PC-3 (cell line): Measurements from ENCODE around the gene CFAP47. TPM values are rescaled to one million over a fixed set of nuclear protein-coding genes. Genes with fewer than 3 reads are reported as not detected.
"Not testable (repeated sequence)": the region's sequence is repeated elsewhere in the genome, so short reads cannot be mapped to it uniquely, and the experiment has no call there.

Experiments
- ATAC-seq: fragments of 200-7000 bp; cut with Tn5 transposase; 2 replicates; pipeline ENCODE4 v1.9.1; 2020; ENCODE audit warnings: mild to moderate bottlenecking, moderate library complexity
- BruUV-seq: library from RNA; stranded (reverse); fragments of 400-500 nt; replicated peaks from 2 replicates; lab custom pipeline; 2021; lab: Mats Ljungman, UMichigan
- CTCF ChIA-PET: fragments of 300-600 bp; sonication (Branson Sonifier 250); formaldehyde crosslinking; loops from one replicate; lab custom pipeline; 2022; ENCODE audit warnings: antibody characterized with exemption; lab: Charles Lee
- POLR2A ChIA-PET: fragments of 300-600 bp; sonication (Branson Sonifier 250); formaldehyde crosslinking; loops from one replicate; lab custom pipeline; 2022; ENCODE audit warnings: antibody characterized with exemption; ENCODE audit not compliant: unreplicated experiment; lab: Charles Lee
- DNase-seq: peaks from one replicate; pipeline ENCODE4 v3.0.0-alpha.2; 2015
- H2AFZ ChIP-seq: fragments of 300-600 bp; sonication (generic); 2 replicates; pipeline ENCODE4 v1.6.0; 2016; ENCODE audit warnings: antibody characterized with exemption, low read length
- H3F3A ChIP-seq: fragments of 300-600 bp; sonication (generic); one replicate; pipeline ENCODE4 v1.6.0; 2017; ENCODE audit warnings: antibody characterized with exemption, low read length, control low read depth, mild to moderate bottlenecking; ENCODE audit not compliant: unreplicated experiment
- H3K27ac ChIP-seq: fragments of 300-600 bp; sonication (generic); 2 replicates; pipeline ENCODE4 v1.5.1; 2016; ENCODE audit warnings: mild to moderate bottlenecking, low read length
- H3K27me3 ChIP-seq: fragments of 300-600 bp; sonication (generic); 2 replicates; pipeline ENCODE4 v1.6.1; 2016; ENCODE audit warnings: low read length, mixed read lengths
- H3K36me3 ChIP-seq: fragments of 300-600 bp; sonication (generic); 2 replicates; pipeline ENCODE4 v1.6.1; 2016; ENCODE audit warnings: low read depth, mixed run types, low read length, mixed read lengths
- H3K4me1 ChIP-seq: fragments of 300-600 bp; sonication (generic); 2 replicates; pipeline ENCODE4 v1.5.1; 2016; ENCODE audit warnings: low read length; ENCODE audit not compliant: insufficient read depth
- H3K4me2 ChIP-seq: fragments of 300-600 bp; sonication (generic); 2 replicates; pipeline ENCODE4 v1.6.0; 2016; ENCODE audit warnings: low read length
- H3K4me3 ChIP-seq: fragments of 300-600 bp; sonication (generic); 2 replicates; pipeline ENCODE4 v1.5.1; 2016; ENCODE audit warnings: mild to moderate bottlenecking, low read length, mixed read lengths
- H3K79me2 ChIP-seq: fragments of 300-600 bp; sonication (generic); 2 replicates; pipeline ENCODE4 v1.6.1; 2017; ENCODE audit warnings: low read length, mixed read lengths
- H3K9ac ChIP-seq: fragments of 300-600 bp; sonication (generic); 2 replicates; pipeline ENCODE4 v1.6.0; 2016; ENCODE audit warnings: mild to moderate bottlenecking, low read length
- H3K9me2 ChIP-seq: fragments of 300-600 bp; sonication (generic); replicated peaks from 2 replicates; pipeline ENCODE4 v1.6.1; 2016; ENCODE audit warnings: mixed run types, low read length, mixed read lengths
- H3K9me3 ChIP-seq: fragments of 300-600 bp; sonication (generic); 2 replicates; pipeline ENCODE4 v1.6.1; 2016; ENCODE audit warnings: low read length, mixed read lengths
- H4K20me1 ChIP-seq: fragments of 300-600 bp; sonication (generic); 2 replicates; pipeline ENCODE4 v1.6.1; 2016; ENCODE audit warnings: low read length, mixed read lengths
- CTCF ChIP-seq: fragments of 300-600 bp; sonication (generic); conservative IDR thresholded peaks from 2 replicates; pipeline ENCODE4 v1.5.1; 2017; ENCODE audit warnings: antibody characterized with exemption, low read depth, mild to moderate bottlenecking, low read length
- EZH2 ChIP-seq: fragments of 300-600 bp; sonication (generic); IDR thresholded peaks from one replicate; pipeline ENCODE4 v1.6.1; 2017; ENCODE audit warnings: antibody characterized with exemption, mild to moderate bottlenecking, low read length; ENCODE audit not compliant: unreplicated experiment
- EZH2phosphoT487 ChIP-seq: fragments of 300-600 bp; sonication (generic); IDR thresholded peaks from 2 replicates; pipeline ENCODE4 v1.6.1; 2018; ENCODE audit warnings: mild to moderate bottlenecking, antibody characterized with exemption, low read length, borderline replicate concordance
- intact Hi-C: fragments of 100-400 bp; cut with micrococcal nuclease; formaldehyde crosslinking; loops from 2 replicates; pipeline ENCODE4 v1.9.0; 2023
- total RNA-seq: library from RNA; depleted of rRNA; stranded (reverse); fragments of >200 nt; gene quantifications from 2 replicates; pipeline ENCODE4 v1.2.3, GENCODE V29; 2014

The CFAP47 gene
- total RNA-seq, 1 experiment from 2014 or later: not detected

- Histone ChIP-seq H3K4me2 (no peak overlapping the region), H3K36me3 (no peaks in the 10 kb centered on the region), H3K9me3 (0 out of 2 replicates have a peak, but pooled peaks cover 3% of the 10 kb centered on the region), H2AFZ (no peak overlapping the region), H3K4me1 (no peaks in the 10 kb centered on the region), H4K20me1 (no peaks in the 10 kb centered on the region), H3K9ac (no peak overlapping the region), H3K27ac (no peak overlapping the region), H3F3A (no peaks in the 10 kb centered on the region), H3K4me3 (no peak overlapping the region), H3K79me2 (no peaks in the 10 kb centered on the region), H3K9me2 (no peaks in the 10 kb centered on the region), H3K27me3 (no peaks in the 10 kb centered on the region)
- POLR2A ChIA-PET: no interaction called here
- intact Hi-C loops: no loop called here
- CTCF ChIA-PET: no interaction called here
- no peak for ATAC-seq
- no peak for DNase-seq
- no TSS peak for BruUV-seq
- TF ChIP-seq CTCF (no peak), EZH2 (no peak)
Measured at GRCh38 chrX:36214924-36215323, 295.4 kb downstream of the CFAP47 start.

- ATAC-seq (no peak), DNase-seq (no peak)
- BruUV-seq: no TSS peak
- intact Hi-C loops: no loop called here
- ChIA-PET CTCF (no interaction called here), POLR2A (no interaction called here)
- H3K9ac ChIP-seq: no peak overlapping the region
- no peak overlapping the region for H3K27ac ChIP-seq
- H2AFZ ChIP-seq: no peak overlapping the region
- H3K4me3 ChIP-seq: no peak overlapping the region
- H3K27me3 ChIP-seq: no peaks in the 10 kb centered on the region
- no peaks in the 10 kb centered on the region for H3F3A ChIP-seq
- H3K79me2 ChIP-seq: no peaks in the 10 kb centered on the region
- H3K9me2 ChIP-seq: no peaks in the 10 kb centered on the region
- 0 out of 2 replicates have a peak, but pooled peaks cover 3% of the 10 kb centered on the region for H3K9me3 ChIP-seq
- H3K36me3 ChIP-seq: no peaks in the 10 kb centered on the region
- H4K20me1 ChIP-seq: no peaks in the 10 kb centered on the region
- H3K4me1 ChIP-seq: no peaks in the 10 kb centered on the region
- no peak overlapping the region for H3K4me2 ChIP-seq
- TF ChIP-seq CTCF (no peak), EZH2 (no peak), EZH2phosphoT487 (no peak)
Measured at GRCh38 chrX:36218801-36219200, 299.3 kb downstream of the CFAP47 start.

- H3K27ac ChIP-seq, intact Hi-C loops, H3K9me3 ChIP-seq, H3K4me1 ChIP-seq, ATAC-seq, DNase-seq, BruUV-seq, CTCF ChIA-PET, H4K20me1 ChIP-seq, H3K9ac ChIP-seq, H3K4me2 ChIP-seq, H3K9me2 ChIP-seq, H3F3A ChIP-seq, H2AFZ ChIP-seq, POLR2A ChIA-PET, H3K79me2 ChIP-seq, H3K27me3 ChIP-seq, H3K36me3 ChIP-seq, H3K4me3 ChIP-seq: not testable (repeated sequence)
Measured at GRCh38 chrX:36234840-36235528, 315.4 kb downstream of the CFAP47 start.
